NCI-H128 (cell line): ENCODE measurements around the gene TMEM266.

ENCODE experiments used
- DNase-seq: peaks from one replicate; lab custom pipeline; 2025; ENCODE audit not compliant: unreplicated experiment; lab: John Stamatoyannopoulos, UW

The TMEM266 gene

GRCh38 chr15:76200083-76200465 is 140.3 kb downstream of the TMEM266 start:
- DNase-seq = no peak

GRCh38 chr15:76200641-76201105 is 140.9 kb downstream of the TMEM266 start:
- no peak for DNase-seq

DNA sequence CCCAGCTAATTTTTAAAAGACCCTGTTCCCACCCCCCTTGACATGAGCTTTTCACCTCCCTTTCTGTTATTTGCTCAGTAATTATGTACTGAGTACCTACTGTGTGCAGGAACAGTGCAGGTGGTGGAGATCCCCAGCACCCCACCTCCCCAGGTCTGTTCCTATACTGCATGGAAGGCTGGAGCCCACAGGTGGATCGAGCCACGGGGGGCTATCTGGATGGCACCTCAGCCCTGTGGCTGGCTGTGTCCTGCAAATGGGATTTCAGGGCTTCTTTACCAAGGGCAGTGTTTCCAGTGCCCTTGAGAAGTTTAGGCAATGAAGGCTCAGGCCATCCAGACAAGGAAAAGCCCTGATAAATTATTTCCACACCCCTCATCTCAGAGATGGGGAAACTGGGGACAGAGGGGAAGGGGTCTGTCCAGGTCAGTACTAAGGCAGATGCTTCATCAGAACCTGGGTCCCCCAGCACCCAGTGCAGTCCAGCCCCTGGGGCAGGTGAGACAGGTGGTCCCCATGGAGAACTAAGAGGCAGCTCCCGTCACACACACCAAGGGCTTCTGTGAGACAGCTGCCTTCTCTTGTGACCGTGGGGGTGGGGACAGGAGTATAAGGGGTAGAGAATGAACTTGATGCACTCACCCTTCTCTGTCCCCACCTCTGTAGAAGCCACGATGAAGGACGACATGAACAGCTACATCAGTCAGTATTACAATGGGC is 141.9 kb downstream of the TMEM266 start:
- DNase-seq = no peak

DNA sequence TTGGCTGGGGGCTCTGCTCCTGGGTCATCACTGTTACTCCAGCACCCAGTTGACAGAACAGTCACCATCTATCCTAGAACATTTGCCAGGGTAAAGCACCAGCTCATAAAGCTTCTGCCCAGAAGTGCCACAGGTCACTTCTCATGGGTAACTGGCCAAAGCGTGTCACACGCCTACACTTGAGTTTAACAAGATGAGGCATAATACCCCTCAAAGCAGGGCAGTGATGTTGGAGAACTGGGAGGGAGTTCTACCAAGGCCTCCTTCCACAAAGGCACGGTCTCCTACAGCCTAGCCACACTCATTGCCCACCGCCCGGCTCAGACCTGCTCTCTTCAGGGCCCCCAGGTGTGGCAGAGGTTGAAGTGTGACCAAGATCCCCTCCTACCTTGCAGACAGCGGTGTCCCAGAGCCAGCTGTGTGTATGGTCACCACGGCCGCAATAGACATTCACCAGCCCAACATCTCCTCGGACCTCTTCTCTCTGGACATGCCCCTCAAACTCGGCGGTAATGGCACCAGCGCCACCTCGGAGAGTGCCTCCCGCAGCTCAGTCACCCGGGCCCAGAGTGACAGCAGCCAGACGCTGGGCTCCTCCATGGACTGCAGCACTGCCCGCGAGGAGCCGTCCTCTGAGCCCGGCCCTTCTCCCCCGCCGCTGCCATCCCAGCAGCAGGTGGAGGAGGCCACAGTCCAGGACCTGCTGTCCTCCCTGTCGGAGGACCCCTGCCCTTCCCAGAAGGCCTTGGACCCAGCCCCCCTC is 143.7 kb downstream of the TMEM266 start:
- no peak for DNase-seq

DNA sequence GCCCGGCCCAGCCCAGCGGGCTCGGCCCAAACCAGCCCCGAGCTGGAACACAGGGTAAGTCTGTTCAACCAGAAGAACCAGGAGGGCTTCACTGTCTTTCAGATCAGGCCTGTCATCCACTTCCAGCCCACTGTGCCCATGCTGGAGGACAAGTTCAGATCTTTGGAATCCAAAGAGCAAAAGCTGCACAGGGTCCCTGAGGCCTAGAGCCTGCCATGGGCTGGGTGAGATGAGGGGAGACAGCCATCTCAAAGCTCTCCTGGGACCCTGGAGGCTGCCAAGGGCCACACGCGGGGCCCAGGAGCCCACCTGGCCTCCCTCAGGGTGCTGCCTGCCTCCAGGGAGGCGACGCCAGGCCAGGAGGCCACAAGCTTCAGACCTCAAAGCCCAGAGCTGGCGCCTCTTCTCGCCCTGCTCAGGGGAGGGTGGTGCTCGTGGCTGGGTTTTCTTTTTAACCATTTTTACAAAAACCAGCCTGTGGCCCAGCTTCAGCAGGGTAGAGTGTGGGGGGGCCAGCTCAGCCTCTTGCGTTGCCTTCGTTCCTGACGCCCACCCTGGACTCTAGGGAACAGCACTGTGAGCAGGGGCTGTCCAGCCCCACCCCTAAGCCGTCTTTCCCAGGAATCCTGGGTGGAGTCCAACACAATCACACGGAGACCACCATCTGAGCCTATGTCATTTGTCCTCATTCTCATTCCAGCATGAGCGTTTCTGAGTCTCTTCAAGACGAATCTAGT is 144.5 kb downstream of the TMEM266 start:
- no peak for DNase-seq

- no peak for DNase-seq
Measured at GRCh38 chr15:76204916-76205460, 145.2 kb downstream of the TMEM266 start.

DNA sequence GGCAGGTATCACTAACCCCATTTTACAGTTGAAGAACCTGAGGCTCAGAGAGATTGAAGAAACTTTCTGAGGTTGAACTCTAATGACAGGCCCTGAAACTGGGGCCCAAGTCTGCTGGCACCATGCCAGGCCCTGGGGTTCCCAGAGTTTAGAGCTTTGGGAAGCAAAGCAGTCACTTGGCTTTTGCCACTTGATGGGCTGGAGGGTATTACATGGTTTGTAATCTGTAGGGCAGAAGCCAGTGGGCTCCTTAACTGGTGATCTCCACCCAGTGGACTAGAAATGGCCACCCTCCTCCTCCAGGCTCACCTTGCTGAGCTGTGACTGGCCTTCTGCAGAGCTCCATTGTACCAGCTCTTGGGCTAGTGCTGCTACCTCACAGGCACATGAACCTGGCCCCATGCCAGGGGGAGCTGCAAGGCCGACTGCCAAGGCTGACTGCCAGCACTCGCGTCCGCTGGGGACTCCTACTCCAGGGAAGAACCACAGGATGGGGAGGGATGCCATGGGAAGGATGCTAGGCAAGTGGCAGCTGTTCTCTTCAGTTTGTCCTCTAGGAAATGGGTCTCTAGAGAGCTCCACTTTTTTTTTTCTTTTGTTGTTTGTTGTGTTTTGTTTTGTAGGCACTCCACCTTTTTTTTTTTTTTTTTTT is 146.7 kb downstream of the TMEM266 start:
- peak; percentile 69 for DNase-seq

DNA sequence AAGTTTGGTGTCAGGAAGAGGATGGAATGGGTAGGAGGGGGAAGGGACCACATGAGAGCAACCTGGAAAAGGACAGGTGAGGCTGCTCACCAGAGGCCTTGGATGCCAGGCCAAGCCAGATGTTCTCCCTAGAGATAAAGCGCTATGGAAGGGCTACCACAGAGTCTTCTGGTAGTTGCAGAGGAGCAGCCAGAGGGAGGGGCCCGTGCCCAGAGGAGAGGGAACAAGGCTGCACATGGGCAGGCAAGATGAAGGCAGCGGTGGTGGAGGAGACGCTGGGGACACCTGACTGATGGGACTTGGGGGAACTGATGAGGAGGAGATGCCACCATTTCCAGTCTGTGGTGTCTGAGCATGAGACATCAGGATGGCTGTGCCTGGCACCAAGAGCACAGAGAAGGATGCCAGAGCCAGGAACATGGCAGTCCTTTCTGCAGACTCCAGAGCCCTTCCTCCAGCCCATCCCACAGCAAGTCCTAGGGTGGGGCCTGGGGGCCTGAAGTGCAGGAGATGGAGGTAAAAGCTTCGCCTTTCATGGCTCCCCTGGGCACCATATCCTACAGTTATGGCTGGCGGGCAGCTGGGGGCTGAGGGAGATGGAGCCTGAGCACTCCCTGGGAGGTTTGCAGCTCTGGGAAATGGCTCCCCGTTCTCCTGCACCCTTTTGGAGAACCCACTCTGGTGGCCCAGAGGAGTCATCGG is 148.4 kb downstream of the TMEM266 start:
- DNase-seq = no peak

DNA sequence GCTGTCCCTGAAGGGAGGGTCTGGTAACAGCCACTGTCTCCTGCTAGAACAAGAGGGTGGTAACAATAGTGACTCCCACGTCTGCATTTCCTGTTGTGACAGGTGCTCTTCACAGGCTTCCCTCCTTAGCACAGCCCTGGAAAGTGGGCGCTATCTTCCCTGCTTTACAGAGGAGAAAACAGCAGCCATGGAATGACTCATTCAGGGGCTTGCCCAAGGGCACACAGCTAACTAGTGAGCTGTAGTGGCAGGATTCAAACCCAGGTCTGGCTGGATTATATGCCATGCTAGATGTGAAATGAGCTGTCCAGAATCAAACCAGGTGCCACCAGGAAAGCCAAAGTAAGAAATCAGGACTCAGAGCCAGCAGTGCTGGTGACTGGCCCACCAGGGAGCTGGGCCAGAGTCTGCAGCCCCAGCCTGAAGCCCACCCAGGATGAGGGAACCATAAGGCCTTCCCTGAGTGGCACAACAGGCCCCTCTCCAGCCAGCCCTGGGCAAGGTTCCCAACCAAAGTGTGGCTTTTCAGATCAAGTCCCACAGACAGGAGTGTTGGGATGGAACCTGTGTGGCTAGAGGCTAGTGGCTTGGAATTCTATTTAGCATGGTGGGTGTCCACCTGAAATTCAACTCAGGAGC is 149.1 kb downstream of the TMEM266 start:
- DNase-seq = no peak

GRCh38 chr15:76209523-76209922 is 149.7 kb downstream of the TMEM266 start:
- DNase-seq = no peak

DNA sequence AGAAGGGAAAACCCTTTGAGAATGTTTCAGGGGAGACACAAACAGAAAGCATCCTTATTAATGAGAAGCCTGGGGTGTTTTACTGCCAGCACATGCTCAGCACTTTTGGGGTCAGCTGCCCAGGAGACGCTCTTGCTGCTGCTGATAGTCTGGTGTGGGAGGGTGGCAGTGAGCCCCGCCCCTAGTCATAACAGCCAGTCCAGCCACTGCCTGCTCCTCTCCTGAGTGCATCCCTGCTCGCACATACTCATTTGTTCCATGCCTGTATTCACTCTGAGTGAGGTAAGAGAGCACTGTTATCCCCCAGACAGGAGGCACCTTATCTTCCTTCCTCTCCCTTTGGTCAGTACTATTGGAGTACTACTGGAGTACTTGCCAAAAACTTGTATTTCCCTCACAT is 150.2 kb downstream of the TMEM266 start:
- no peak for DNase-seq

DNA sequence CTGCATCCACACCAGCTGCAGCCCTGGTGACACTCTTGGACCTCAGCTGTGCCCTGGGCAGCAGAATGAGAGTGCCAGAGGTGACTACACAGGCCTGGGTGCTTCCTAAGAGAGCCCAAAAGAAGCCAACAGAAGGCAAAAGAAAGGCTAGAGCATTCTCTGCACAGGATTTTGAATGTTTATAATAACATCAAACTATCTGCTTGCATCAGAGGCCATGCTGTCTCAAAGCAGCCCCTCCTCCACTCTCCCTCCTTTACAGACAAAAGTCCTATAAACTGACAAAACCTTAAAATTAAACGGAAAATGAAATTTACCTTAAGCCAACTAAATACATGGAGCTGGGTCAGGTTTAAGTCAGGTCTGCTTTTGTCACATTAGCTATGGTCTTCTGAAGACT is 155.8 kb downstream of the TMEM266 start:
- DNase-seq = no peak

- DNase-seq = no peak
Measured at GRCh38 chr15:76217029-76217881, 157.5 kb downstream of the TMEM266 start.

DNA sequence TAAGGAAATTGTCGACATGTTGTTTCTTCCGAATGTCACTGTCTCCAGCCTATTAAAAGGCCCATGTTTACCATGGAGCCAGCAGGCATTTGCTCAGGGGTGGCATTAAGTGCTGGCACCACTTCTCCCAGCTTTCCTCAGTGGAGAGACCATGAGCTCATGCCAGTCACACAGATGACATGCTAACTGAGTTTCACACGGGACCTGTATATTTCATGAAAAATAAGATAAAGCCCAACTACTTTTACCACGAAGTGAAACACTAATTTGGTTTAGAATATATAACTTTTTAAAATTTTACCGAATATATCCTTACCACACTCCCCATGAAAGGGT is 158.1 kb downstream of the TMEM266 start:
- DNase-seq = no peak

DNA sequence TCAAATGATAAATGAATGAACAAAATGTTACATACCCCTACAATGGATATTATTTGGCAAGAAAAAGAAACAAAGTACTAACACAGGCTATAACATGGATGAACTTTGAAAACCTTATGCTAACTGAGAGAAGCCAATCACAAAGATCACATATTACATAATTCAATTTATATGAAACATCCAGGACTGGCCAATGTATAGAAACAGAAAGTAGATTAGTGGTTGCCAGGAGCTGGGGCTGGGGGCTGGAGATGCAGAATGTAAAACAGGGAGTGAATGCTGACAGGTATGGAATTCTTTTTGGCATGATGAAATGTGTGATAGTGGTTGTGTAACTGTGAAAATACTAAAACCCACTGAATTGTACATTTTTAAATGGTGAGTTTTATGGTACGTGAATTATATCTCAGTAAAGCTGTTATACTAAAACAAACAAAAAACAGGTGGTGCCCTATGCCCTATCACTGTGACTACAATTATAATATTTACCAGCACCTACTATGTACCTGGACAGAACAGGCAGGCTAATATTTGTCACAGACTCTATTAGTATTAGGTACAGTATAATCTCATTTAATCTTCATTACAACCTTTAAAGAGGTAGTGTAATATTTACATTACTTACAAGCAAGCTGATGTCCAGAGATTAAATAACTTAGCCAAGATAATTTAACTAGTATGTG is 161.4 kb downstream of the TMEM266 start:
- DNase-seq = no peak

DNA sequence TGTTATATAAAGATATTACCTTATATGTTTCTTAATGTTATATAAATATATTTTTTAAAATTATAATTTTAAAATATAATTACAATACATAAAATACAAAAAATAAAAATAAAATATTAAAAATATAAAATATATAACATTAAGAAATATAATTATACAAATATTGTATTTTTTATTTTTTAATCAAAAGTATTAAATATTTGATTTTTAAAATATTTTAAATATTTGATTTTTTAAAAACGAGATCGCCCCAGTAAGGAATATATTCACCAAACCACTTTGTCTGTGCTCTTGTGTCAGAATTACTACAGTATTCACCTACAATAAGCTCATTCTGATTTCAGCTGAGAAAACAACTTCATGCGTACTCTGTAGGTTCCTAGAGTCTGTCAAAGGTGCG is 162.4 kb downstream of the TMEM266 start:
- DNase-seq = no peak

GRCh38 chr15:76223521-76223920 is 163.7 kb downstream of the TMEM266 start:
- no peak for DNase-seq

DNA sequence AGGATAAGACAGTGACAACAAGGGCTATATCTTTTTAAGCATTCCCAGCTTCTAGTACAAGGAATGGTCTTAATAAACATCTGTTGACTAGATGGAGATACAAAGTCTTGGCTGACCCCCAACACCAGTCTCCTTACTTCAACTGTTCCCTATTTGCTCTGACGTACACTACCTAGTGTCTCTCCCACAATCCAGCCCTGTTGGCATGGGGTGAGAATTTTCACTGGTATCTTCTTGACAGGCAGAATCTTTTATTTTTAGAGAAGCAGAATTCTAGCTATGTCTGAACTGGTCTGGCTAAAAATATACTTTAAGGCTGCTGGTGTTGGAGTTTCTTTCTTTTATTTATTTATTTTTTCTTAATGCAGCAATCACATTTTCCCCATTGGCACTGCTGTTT is 169.5 kb downstream of the TMEM266 start:
- DNase-seq = no peak

DNA sequence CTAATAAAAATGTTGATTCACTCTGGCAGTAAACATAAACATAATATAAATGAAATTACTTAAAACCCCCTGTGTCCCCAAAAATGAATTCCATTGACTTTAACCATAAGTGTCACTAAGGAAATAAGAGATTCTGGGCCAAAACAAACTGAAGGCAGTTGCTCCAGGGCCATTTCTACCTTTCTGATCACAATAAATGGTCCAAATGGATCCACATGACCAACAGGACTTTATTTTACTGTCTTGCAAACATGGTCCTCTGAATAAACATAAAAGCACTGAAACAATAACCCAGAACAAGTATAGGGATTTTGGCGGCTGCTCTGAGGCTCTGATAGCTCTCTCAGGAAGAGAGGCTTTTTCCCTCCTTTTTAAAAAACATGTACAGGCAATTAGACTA is 174.1 kb downstream of the TMEM266 start:
- DNase-seq = no peak
